ENCODE data around the gene MRM2. TPM values are rescaled to one million over a fixed set of nuclear protein-coding genes. Genes with fewer than 3 reads are reported as not detected.

MRM2 gene
- total RNA-seq, 2 experiments from 2014 or later: 3.6 to 3.7 TPM

- H3K36me3 ChIP-seq (ENCODE audit: insufficient read depth, low read length): peaks cover 5% of the 10 kb centered on the region
- H3K9me3 ChIP-seq (ENCODE audit: control insufficient read depth in 1 of 2, insufficient read depth in 1 of 2, low read length in 2 of 2): no peaks in the 10 kb centered on the region
- CTCF ChIA-PET: no interaction called here
Measured at GRCh38 chr7:2273866-2274265, 31.9 kb upstream of the MRM2 start.

GRCh38 chr7:2272031-2272430 is 30.0 kb upstream of the MRM2 start:
- Histone ChIP-seq H3K9me3 (ENCODE audit: control insufficient read depth in 1 of 2, insufficient read depth in 1 of 2, low read length in 2 of 2) (no peaks in the 10 kb centered on the region), H3K27me3 (ENCODE audit: control insufficient read depth in 1 of 2, insufficient read depth in 2 of 2, low read length in 2 of 2) (no peaks in the 10 kb centered on the region), H3K4me1 (ENCODE audit: insufficient read depth, low read length) (no peaks in the 10 kb centered on the region), H3K4me3 (ENCODE audit: low read length) (no peak overlapping the region), H3K27ac (ENCODE audit: low read depth in 1 of 2, low read length in 2 of 2) (no peak overlapping the region), H3K36me3 (ENCODE audit: insufficient read depth, low read length) (peaks cover 5% of the 10 kb centered on the region)
- no peak for ATAC-seq (ENCODE audit: poor library complexity)
- peaks cover 17% of the 10 kb centered on the region for H3K36me3 Mint-ChIP-seq (ENCODE audit: low read depth)
- TF ChIP-seq CTCF (IDR thresholded peaks at IDR 0.05): no peak
- DNase-seq: no peak
- no peaks in the 10 kb centered on the region for H3K9me3 Mint-ChIP-seq
- no peaks in the 10 kb centered on the region for H3K27me3 Mint-ChIP-seq
- no peak overlapping the region for H3K27ac Mint-ChIP-seq
- POLR2A ChIA-PET: no interaction called here
- CTCF ChIA-PET: no interaction called here
- intact Hi-C loops (cut with DNase I, micrococcal nuclease): no loop called here
- no peak overlapping the region for H3K4me3 Mint-ChIP-seq
- H3K4me1 Mint-ChIP-seq (ENCODE audit: low read depth): no peaks in the 10 kb centered on the region

More at GRCh38 chr7:2273866-2274265, 31.9 kb upstream of the MRM2 start:
- no peak overlapping the region for H3K27ac Mint-ChIP-seq
- no peaks in the 10 kb centered on the region for H3K9me3 Mint-ChIP-seq
- Histone ChIP-seq H3K27ac (ENCODE audit: low read depth in 1 of 2, low read length in 2 of 2) (no peak overlapping the region), H3K4me3 (ENCODE audit: low read length) (no peak overlapping the region), H3K27me3 (ENCODE audit: control insufficient read depth in 1 of 2, insufficient read depth in 2 of 2, low read length in 2 of 2) (no peaks in the 10 kb centered on the region), H3K4me1 (ENCODE audit: insufficient read depth, low read length) (no peaks in the 10 kb centered on the region)
- DNase-seq: no peak
- no peaks in the 10 kb centered on the region for H3K4me1 Mint-ChIP-seq (ENCODE audit: low read depth)
- H3K36me3 Mint-ChIP-seq (ENCODE audit: low read depth): peaks cover 20% of the 10 kb centered on the region
- no peak for TF ChIP-seq CTCF (IDR thresholded peaks at IDR 0.05)
- no peak overlapping the region for H3K4me3 Mint-ChIP-seq
- no peak for ATAC-seq (ENCODE audit: poor library complexity)
- POLR2A ChIA-PET: no interaction called here
- intact Hi-C loops (cut with DNase I, micrococcal nuclease): no loop called here
- no peaks in the 10 kb centered on the region for H3K27me3 Mint-ChIP-seq

- no peaks in the 10 kb centered on the region for H3K4me1 ChIP-seq (ENCODE audit: insufficient read depth, low read length)
- ATAC-seq (ENCODE audit: poor library complexity) (no peak), DNase-seq (no peak)
- H3K9me3 Mint-ChIP-seq: no peaks in the 10 kb centered on the region
- no peaks in the 10 kb centered on the region for H3K4me1 Mint-ChIP-seq (ENCODE audit: low read depth)
- H3K36me3 Mint-ChIP-seq (ENCODE audit: low read depth): peaks cover 12% of the 10 kb centered on the region
- no peak overlapping the region for H3K4me3 ChIP-seq (ENCODE audit: low read length)
- CTCF ChIA-PET: no interaction called here
- intact Hi-C loops (cut with DNase I, micrococcal nuclease): no loop called here
- peaks cover 5% of the 10 kb centered on the region for H3K36me3 ChIP-seq (ENCODE audit: insufficient read depth, low read length)
- H3K4me3 Mint-ChIP-seq: no peak overlapping the region
- no peaks in the 10 kb centered on the region for H3K27me3 ChIP-seq (ENCODE audit: control insufficient read depth in 1 of 2, insufficient read depth in 2 of 2, low read length in 2 of 2)
- TF ChIP-seq CTCF (IDR thresholded peaks at IDR 0.05): no peak
- no peak overlapping the region for H3K27ac Mint-ChIP-seq
- no peaks in the 10 kb centered on the region for H3K9me3 ChIP-seq (ENCODE audit: control insufficient read depth in 1 of 2, insufficient read depth in 1 of 2, low read length in 2 of 2)
- POLR2A ChIA-PET: no interaction called here
- no peaks in the 10 kb centered on the region for H3K27me3 Mint-ChIP-seq
- H3K27ac ChIP-seq (ENCODE audit: low read depth in 1 of 2, low read length in 2 of 2): no peak overlapping the region
Measured at GRCh38 chr7:2271273-2272026, 29.4 kb upstream of the MRM2 start.

All from CD4-positive, alpha-beta T cell (primary cell).